Astrocyte (in vitro differentiated cells and primary cell): ENCODE measurements around the gene LEFTY2. TPM values are rescaled to one million over a fixed set of nuclear protein-coding genes. Genes with fewer than 3 reads are reported as not detected.

ENCODE experiments used
- DNase-seq: peaks from one replicate; pipeline ENCODE4 v3.0.0-alpha.2; 2010; ENCODE audit warnings: low read depth
- FAIRE-seq: peaks from 2 replicates; lab custom pipeline; 2011; peaks lifted over from hg19 to GRCh38; lab: Jason Lieb, UNC
- H2AFZ ChIP-seq: 2 replicates; pipeline ENCODE4 v1.6.0; 2012; ENCODE audit warnings: low read depth, low read length, inconsistent platforms
- H3K27ac ChIP-seq: 2 replicates; pipeline ENCODE4 v1.5.1; 2011; ENCODE audit warnings: low read depth, low read length, inconsistent platforms
- H3K27me3 ChIP-seq: 2 replicates; pipeline ENCODE4 v1.6.0; 2011; ENCODE audit warnings: low read length, inconsistent platforms; ENCODE audit not compliant: insufficient read depth
- H3K36me3 ChIP-seq: 2 replicates; pipeline ENCODE4 v1.5.1; 2011; ENCODE audit warnings: low read length, inconsistent platforms; ENCODE audit not compliant: insufficient read depth
- H3K4me1 ChIP-seq: 2 replicates; pipeline ENCODE4 v1.5.1; 2011; ENCODE audit warnings: low read length, inconsistent platforms; ENCODE audit not compliant: insufficient read depth
- H3K4me2 ChIP-seq: 2 replicates; pipeline ENCODE4 v1.6.0; 2012; ENCODE audit warnings: low read length, inconsistent platforms
- H3K4me3 ChIP-seq: 2 replicates; pipeline ENCODE4 v1.5.1; 2011; ENCODE audit warnings: low read depth, mild to moderate bottlenecking, low read length, inconsistent platforms; ENCODE audit not compliant: insufficient read depth
- H3K79me2 ChIP-seq: 2 replicates; pipeline ENCODE4 v1.6.0; 2012; ENCODE audit warnings: mild to moderate bottlenecking, low read length, inconsistent platforms; ENCODE audit not compliant: insufficient read depth
- H3K9ac ChIP-seq: 2 replicates; pipeline ENCODE4 v1.6.0; 2012; ENCODE audit warnings: mild to moderate bottlenecking, low read length, inconsistent platforms
- H3K9me3 ChIP-seq: 2 replicates; pipeline ENCODE4 v1.5.1; 2012; ENCODE audit warnings: low read depth, mild to moderate bottlenecking, low read length, inconsistent platforms; ENCODE audit not compliant: insufficient read depth
- H4K20me1 ChIP-seq: 2 replicates; pipeline ENCODE4 v1.6.0; 2012; ENCODE audit warnings: low read length, inconsistent platforms; ENCODE audit not compliant: insufficient read depth
- H3K27ac Mint-ChIP-seq: one replicate; pipeline ENCODE4 v1.8.0; 2021; ENCODE audit warnings: mild to moderate bottlenecking, mixed read lengths; ENCODE audit not compliant: unreplicated experiment
- H3K27me3 Mint-ChIP-seq: one replicate; pipeline ENCODE4 v1.8.0; 2021; ENCODE audit warnings: low read depth, mixed read lengths; ENCODE audit not compliant: unreplicated experiment
- H3K36me3 Mint-ChIP-seq: one replicate; pipeline ENCODE4 v1.8.0; 2021; ENCODE audit warnings: low read depth, mixed read lengths; ENCODE audit not compliant: unreplicated experiment
- H3K4me1 Mint-ChIP-seq: one replicate; pipeline ENCODE4 v1.8.0; 2021; ENCODE audit warnings: low read depth, mixed read lengths; ENCODE audit not compliant: unreplicated experiment
- H3K4me3 Mint-ChIP-seq: one replicate; pipeline ENCODE4 v1.8.0; 2021; ENCODE audit warnings: mild to moderate bottlenecking, moderate library complexity, mixed read lengths; ENCODE audit not compliant: unreplicated experiment
- H3K9me3 Mint-ChIP-seq: one replicate; pipeline ENCODE4 v1.8.0; 2021; ENCODE audit warnings: mild to moderate bottlenecking, mixed read lengths; ENCODE audit not compliant: unreplicated experiment
- CTCF ChIP-seq: IDR thresholded peaks from 2 replicates; pipeline ENCODE4 v1.5.1; 2011; ENCODE audit warnings: low read depth, mild to moderate bottlenecking, inconsistent platforms, low read length, moderate library complexity; ENCODE audit not compliant: insufficient read depth
- EZH2 ChIP-seq: IDR thresholded peaks from 2 replicates; pipeline ENCODE4 v1.6.1; 2012; ENCODE audit warnings: mild to moderate bottlenecking, low read length, inconsistent platforms; ENCODE audit not compliant: insufficient read depth
- total RNA-seq: library from RNA; stranded (reverse); gene quantifications from 2 replicates; pipeline ENCODE4 v1.2.1, GENCODE V29; 2021

LEFTY2 gene
- total RNA-seq, 1 donor from 2014 or later = 7.0 TPM

DNA sequence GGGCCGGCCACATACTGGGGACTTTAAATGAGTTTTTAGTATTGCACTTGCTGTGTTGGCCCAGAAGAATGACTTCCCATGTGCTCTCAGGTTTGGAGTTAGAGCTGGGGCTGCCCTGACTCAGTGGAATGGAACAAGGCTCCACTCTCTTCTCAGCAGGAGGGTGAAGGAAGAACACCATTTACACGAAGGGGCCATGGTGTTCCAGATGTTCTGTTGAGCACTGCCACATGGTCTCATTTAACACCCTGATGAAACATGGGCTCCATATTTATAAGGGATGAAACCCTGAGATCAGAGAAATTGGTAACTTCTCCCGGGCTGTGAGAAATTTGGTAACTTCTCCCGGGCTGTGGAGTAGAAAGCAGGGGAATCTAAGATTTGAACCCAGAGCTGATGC is 22.7 kb downstream of the LEFTY2 start:
- FAIRE-seq (no peak), DNase-seq (no peak)
- no peak overlapping the region for H3K27ac ChIP-seq
- TF ChIP-seq EZH2 (no peak), CTCF (no peak)
- H3K27me3 ChIP-seq = no peaks in the 10 kb centered on the region
- Mint-ChIP-seq H3K4me1 (peaks cover 6% of the 10 kb centered on the region), H3K9me3 (no peaks in the 10 kb centered on the region), H3K27me3 (no peaks in the 10 kb centered on the region), H3K4me3 (no peak overlapping the region), H3K27ac (no peak overlapping the region), H3K36me3 (peaks cover 23% of the 10 kb centered on the region)
- H3K9ac ChIP-seq = no peak overlapping the region
- peaks cover 15% of the 10 kb centered on the region for H3K4me1 ChIP-seq
- peaks cover 8% of the 10 kb centered on the region for H4K20me1 ChIP-seq
- H3K36me3 ChIP-seq = peaks cover 9% of the 10 kb centered on the region
- no peak overlapping the region for H3K4me2 ChIP-seq
- H3K79me2 ChIP-seq = peaks cover 24% of the 10 kb centered on the region
- no peak overlapping the region for H2AFZ ChIP-seq
- no peak overlapping the region for H3K4me3 ChIP-seq
- no peaks in the 10 kb centered on the region for H3K9me3 ChIP-seq

DNA sequence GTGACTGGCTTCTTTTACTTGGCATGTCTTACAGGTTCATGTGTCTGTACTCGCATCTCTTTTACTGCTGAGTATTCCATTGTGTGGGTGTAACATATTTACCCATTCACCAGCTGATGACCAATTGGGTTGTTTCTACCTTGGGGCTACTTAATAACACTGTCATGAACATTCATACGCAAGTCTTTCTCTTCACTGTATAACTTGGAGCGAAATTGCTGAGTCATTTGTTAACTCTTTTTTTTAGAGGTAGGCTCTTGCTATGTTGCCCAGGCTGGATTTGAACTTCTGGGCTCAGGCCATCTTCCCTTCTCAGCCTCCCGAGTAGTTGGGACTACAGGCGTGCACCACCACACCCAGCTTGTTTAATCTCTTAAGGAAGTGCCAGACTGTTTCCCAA is 23.5 kb downstream of the LEFTY2 start:
- DNase-seq (peak; percentile 31), FAIRE-seq (no peak)
- H3K36me3 Mint-ChIP-seq = peaks cover 23% of the 10 kb centered on the region
- Histone ChIP-seq H3K9ac (no peak overlapping the region), H4K20me1 (peaks cover 8% of the 10 kb centered on the region), H3K4me1 (peaks cover 8% of the 10 kb centered on the region), H3K79me2 (peaks cover 16% of the 10 kb centered on the region), H2AFZ (no peak overlapping the region), H3K9me3 (no peaks in the 10 kb centered on the region), H3K36me3 (peaks cover 9% of the 10 kb centered on the region), H3K4me3 (no peak overlapping the region), H3K27ac (no peak overlapping the region), H3K27me3 (no peaks in the 10 kb centered on the region), H3K4me2 (no peak overlapping the region)
- TF ChIP-seq CTCF = no peak
- TF ChIP-seq EZH2 = no peak
- no peak overlapping the region for H3K27ac Mint-ChIP-seq
- no peak overlapping the region for H3K4me3 Mint-ChIP-seq
- peaks cover 3% of the 10 kb centered on the region for H3K4me1 Mint-ChIP-seq
- H3K27me3 Mint-ChIP-seq = no peaks in the 10 kb centered on the region
- no peaks in the 10 kb centered on the region for H3K9me3 Mint-ChIP-seq

- Mint-ChIP-seq H3K4me3 (no peak overlapping the region), H3K9me3 (no peaks in the 10 kb centered on the region), H3K4me1 (peaks cover 3% of the 10 kb centered on the region), H3K36me3 (peaks cover 23% of the 10 kb centered on the region), H3K27ac (no peak overlapping the region), H3K27me3 (no peaks in the 10 kb centered on the region)
- TF ChIP-seq EZH2 (no peak), CTCF (no peak)
- peak; percentile 50 for FAIRE-seq
- Histone ChIP-seq H4K20me1 (peaks cover 8% of the 10 kb centered on the region), H3K4me2 (no peak overlapping the region), H3K9ac (no peak overlapping the region), H2AFZ (no peak overlapping the region), H3K79me2 (peaks cover 12% of the 10 kb centered on the region), H3K4me1 (peaks cover 7% of the 10 kb centered on the region), H3K4me3 (no peak overlapping the region), H3K27me3 (no peaks in the 10 kb centered on the region), H3K9me3 (no peaks in the 10 kb centered on the region), H3K36me3 (peaks cover 9% of the 10 kb centered on the region), H3K27ac (no peak overlapping the region)
- DNase-seq = no peak
Measured at GRCh38 chr1:225917101-225917500, 23.9 kb downstream of the LEFTY2 start.
